H9 (cell line): ENCODE measurements around the gene RGS5. TPM values are rescaled to one million over a fixed set of nuclear protein-coding genes. Genes with fewer than 3 reads are reported as not detected.

ENCODE experiments used
- DNase-seq: peaks from one replicate; pipeline ENCODE4 v3.0.0-alpha.2; 2017
- H2AFZ ChIP-seq: one replicate; pipeline ENCODE4 v1.6.1; 2013; ENCODE audit warnings: mild to moderate bottlenecking, low read length, control low read depth, moderate library complexity
- H2AK5ac ChIP-seq: 2 replicates; pipeline ENCODE4 v1.6.1; 2013; ENCODE audit warnings: low read length, control low read depth, mixed read lengths; ENCODE audit not compliant: insufficient read length
- H2BK120ac ChIP-seq: one replicate; pipeline ENCODE4 v1.6.1; 2013; ENCODE audit warnings: low read depth, mild to moderate bottlenecking, low read length, control low read depth, inconsistent platforms; ENCODE audit not compliant: poor library complexity, severe bottlenecking
- H2BK12ac ChIP-seq: 2 replicates; pipeline ENCODE4 v1.6.1; 2013; ENCODE audit warnings: low read length, control low read depth, mixed read lengths, low read depth; ENCODE audit not compliant: insufficient read length
- H2BK15ac ChIP-seq: 2 replicates; pipeline ENCODE4 v1.6.1; 2013; ENCODE audit warnings: low read depth, low read length, control low read depth
- H2BK20ac ChIP-seq: one replicate; pipeline ENCODE4 v1.6.1; 2013; ENCODE audit warnings: low read depth, mild to moderate bottlenecking, low read length, control low read depth, inconsistent platforms; ENCODE audit not compliant: poor library complexity, severe bottlenecking
- H2BK5ac ChIP-seq: 2 replicates; pipeline ENCODE4 v1.6.1; 2013; ENCODE audit warnings: low read length, control low read depth, mixed read lengths; ENCODE audit not compliant: insufficient read length
- H3K14ac ChIP-seq: 2 replicates; pipeline ENCODE4 v1.6.1; 2013; ENCODE audit warnings: low read length, control low read depth; ENCODE audit not compliant: insufficient read depth
- H3K18ac ChIP-seq: 2 replicates; pipeline ENCODE4 v1.6.1; 2013; ENCODE audit warnings: low read depth, mild to moderate bottlenecking, mixed read lengths, low read length, control low read depth; ENCODE audit not compliant: insufficient read length
- H3K23ac ChIP-seq: 2 replicates; pipeline ENCODE4 v1.6.1; 2013; ENCODE audit warnings: low read length, control low read depth, mixed read lengths, low read depth; ENCODE audit not compliant: insufficient read length
- H3K23me2 ChIP-seq: 2 replicates; pipeline ENCODE4 v1.6.1; 2013; ENCODE audit warnings: low read depth, mild to moderate bottlenecking, mixed read lengths, low read length, control low read depth; ENCODE audit not compliant: insufficient read length, poor library complexity, severe bottlenecking
- H3K27ac ChIP-seq: 2 replicates; pipeline ENCODE4 v1.5.1; 2013; ENCODE audit warnings: low read length, control low read depth, mixed read lengths, low read depth; ENCODE audit not compliant: insufficient read length
- H3K27me3 ChIP-seq: 2 replicates; pipeline ENCODE4 v1.6.1; 2013; ENCODE audit warnings: low read length, control low read depth, inconsistent platforms; ENCODE audit not compliant: insufficient read depth
- H3K4ac ChIP-seq: 2 replicates; pipeline ENCODE4 v1.6.1; 2013; ENCODE audit warnings: low read depth, mild to moderate bottlenecking, control low read depth, inconsistent platforms, low read length, moderate library complexity
- H3K4me1 ChIP-seq: 2 replicates; pipeline ENCODE4 v1.6.1; 2013; ENCODE audit warnings: low read length, control low read depth, inconsistent platforms; ENCODE audit not compliant: insufficient read depth
- H3K4me2 ChIP-seq: 2 replicates; pipeline ENCODE4 v1.6.1; 2013; ENCODE audit warnings: low read length, control low read depth, mixed read lengths; ENCODE audit not compliant: insufficient read length, insufficient read depth
- H3K56ac ChIP-seq: 2 replicates; pipeline ENCODE4 v1.6.1; 2013; ENCODE audit warnings: low read depth, mild to moderate bottlenecking, mixed read lengths, low read length, control low read depth; ENCODE audit not compliant: insufficient read length
- H3K79me1 ChIP-seq: 2 replicates; pipeline ENCODE4 v1.6.1; 2013; ENCODE audit warnings: low read depth, mild to moderate bottlenecking, moderate library complexity, low read length, control low read depth, inconsistent platforms; ENCODE audit not compliant: insufficient read depth, poor library complexity, severe bottlenecking
- H3K79me2 ChIP-seq: 2 replicates; pipeline ENCODE4 v1.6.1; 2013; ENCODE audit warnings: low read length, control low read depth, inconsistent platforms; ENCODE audit not compliant: insufficient read depth
- H3K9ac ChIP-seq: 2 replicates; pipeline ENCODE4 v1.6.1; 2013; ENCODE audit warnings: low read length, control low read depth, mixed read lengths; ENCODE audit not compliant: insufficient read length; ENCODE audit errors: extremely low read depth
- H3K9me3 ChIP-seq: one replicate; pipeline ENCODE4 v1.6.1; 2013; ENCODE audit warnings: low read depth, low read length, inconsistent platforms; ENCODE audit not compliant: control insufficient read depth
- H3T11ph ChIP-seq: one replicate; pipeline ENCODE4 v1.6.1; 2013; ENCODE audit warnings: mild to moderate bottlenecking, low read length, control low read depth, inconsistent platforms
- H4K20me1 ChIP-seq: one replicate; pipeline ENCODE4 v1.6.1; 2013; ENCODE audit not compliant: control insufficient read depth, insufficient read length, insufficient read depth
- H4K5ac ChIP-seq: 2 replicates; pipeline ENCODE4 v1.6.1; 2013; ENCODE audit warnings: low read depth, mild to moderate bottlenecking, mixed read lengths, low read length, control low read depth; ENCODE audit not compliant: insufficient read length
- H4K8ac ChIP-seq: replicated peaks from 2 replicates; pipeline ENCODE4 v1.6.1; 2013; ENCODE audit warnings: low read length, control low read depth, mixed read lengths, low read depth; ENCODE audit not compliant: insufficient read length
- H4K91ac ChIP-seq: 2 replicates; pipeline ENCODE4 v1.6.1; 2013; ENCODE audit warnings: low read depth, mild to moderate bottlenecking, moderate library complexity, mixed read lengths, low read length, control low read depth; ENCODE audit not compliant: insufficient read length
- H3K27ac Mint-ChIP-seq, 3 experiments: 2 replicates in 2 of 3; 3 replicates in 1 of 3; pipeline ENCODE4 v1.8.0; 2020 to 2021; ENCODE audit warnings: mixed read lengths in 3 of 3, mild to moderate bottlenecking in 1 of 3, moderate library complexity in 1 of 3
- H3K27me3 Mint-ChIP-seq: 2 replicates; pipeline ENCODE4 v1.8.0; 2021; ENCODE audit warnings: low read depth, mild to moderate bottlenecking, moderate library complexity, mixed read lengths
- H3K36me3 Mint-ChIP-seq, 3 experiments: 2 replicates in 2 of 3; 3 replicates in 1 of 3; pipeline ENCODE4 v1.8.0; 2020 to 2021; ENCODE audit warnings: low read depth in 3 of 3, mixed read lengths in 3 of 3; ENCODE audit not compliant: insufficient read depth in 1 of 3
- H3K4me1 Mint-ChIP-seq, 2 experiments: 2 replicates each; pipeline ENCODE4 v1.8.0; 2020; ENCODE audit warnings: mixed read lengths in 2 of 2
- H3K4me3 Mint-ChIP-seq, 2 experiments: 2 replicates in 1 of 2; 3 replicates in 1 of 2; pipeline ENCODE4 v1.8.0; 2020 to 2021; ENCODE audit warnings: mild to moderate bottlenecking in 2 of 2, mixed read lengths in 2 of 2, moderate library complexity in 1 of 2
- H3K9me3 Mint-ChIP-seq, 2 experiments: 2 replicates in 1 of 2; 3 replicates in 1 of 2; pipeline ENCODE4 v1.8.0; 2020; ENCODE audit warnings: mild to moderate bottlenecking in 2 of 2, mixed read lengths in 2 of 2, moderate library complexity in 1 of 2
- WGBS: extraction: QIAGEN DNeasy Blood & Tissue Kit; methylation state at CpG from one replicate; pipeline ENCODE4 v1.1.7; 2013; ENCODE audit warnings: missing lambda C conversion rate, low lambda C conversion rate, mixed read lengths; ENCODE audit not compliant: insufficient read length; ENCODE audit errors: extremely low coverage; 5-methylcytosine and 5-hydroxymethylcytosine counted together
- total RNA-seq: library from RNA; stranded (reverse); gene quantifications from 2 replicates; pipeline ENCODE4 v1.2.1, GENCODE V29; 2021
- TF ChIP-seq, protein P1 (sequence below): fragments of 200-600 bp; sonication (generic); conservative IDR thresholded peaks from 3 replicates; pipeline ENCODE4 v1.8.0; 2021; ENCODE audit warnings: antibody characterized with exemption, mild to moderate bottlenecking

RGS5 gene
- total RNA-seq, 1 experiment from 2014 or later: 30.1 TPM

DNA sequence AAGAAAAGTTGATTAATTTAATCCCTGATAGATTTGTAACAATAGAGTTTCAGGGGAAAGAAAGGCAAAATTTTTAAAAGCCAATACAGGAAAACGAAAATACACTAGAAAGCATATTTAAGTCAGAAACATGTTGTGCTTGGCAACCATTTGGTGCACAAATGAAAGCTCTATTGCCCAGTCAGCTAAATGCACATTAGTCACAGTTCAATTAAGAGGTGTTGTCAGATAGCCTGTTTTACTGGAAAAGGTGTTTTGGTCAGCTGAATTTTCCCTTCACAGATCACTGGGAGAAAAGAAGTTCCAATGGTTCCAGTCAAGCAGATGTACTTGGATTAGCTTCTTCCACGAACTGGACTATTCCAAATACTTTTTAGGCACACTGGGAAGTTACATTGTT is 108.1 kb downstream of the RGS5 start:
- DNase-seq: no peak
- H2BK12ac ChIP-seq: no peak overlapping the region
- no peaks in the 10 kb centered on the region for H3K4me1 ChIP-seq
- no peak overlapping the region for H4K91ac ChIP-seq
- no peak overlapping the region for H3T11ph ChIP-seq
- no peak overlapping the region for H3K4me2 ChIP-seq
- H3K79me2 ChIP-seq: no peaks in the 10 kb centered on the region
- no peak overlapping the region for H2AK5ac ChIP-seq
- H2BK20ac ChIP-seq: no peak overlapping the region
- no peaks in the 10 kb centered on the region for H3K23me2 ChIP-seq
- H2BK5ac ChIP-seq: no peak overlapping the region
- no peaks in the 10 kb centered on the region for H3K79me1 ChIP-seq
- Mint-ChIP-seq H3K4me1 (no peaks in the 10 kb centered on the region), H3K4me3 (no peak overlapping the region), H3K36me3 (no peaks in the 10 kb centered on the region), H3K9me3 (no peaks in the 10 kb centered on the region), H3K27me3 (no peaks in the 10 kb centered on the region), H3K27ac (no peak overlapping the region)
- no peaks in the 10 kb centered on the region for H4K20me1 ChIP-seq
- H2AFZ ChIP-seq: no peak overlapping the region
- no peak overlapping the region for H4K5ac ChIP-seq
- no peak overlapping the region for H3K27ac ChIP-seq
- no peak overlapping the region for H2BK120ac ChIP-seq
- no peak overlapping the region for H3K4ac ChIP-seq
- no peak overlapping the region for H4K8ac ChIP-seq
- H2BK15ac ChIP-seq: no peak overlapping the region
- H3K9ac ChIP-seq: no peak overlapping the region
- H3K14ac ChIP-seq: no peak overlapping the region
- no peaks in the 10 kb centered on the region for H3K9me3 ChIP-seq
- WGBS: no CpG with 5 or more reads among the region's 2 CpGs
- TF ChIP-seq, protein P1, sequence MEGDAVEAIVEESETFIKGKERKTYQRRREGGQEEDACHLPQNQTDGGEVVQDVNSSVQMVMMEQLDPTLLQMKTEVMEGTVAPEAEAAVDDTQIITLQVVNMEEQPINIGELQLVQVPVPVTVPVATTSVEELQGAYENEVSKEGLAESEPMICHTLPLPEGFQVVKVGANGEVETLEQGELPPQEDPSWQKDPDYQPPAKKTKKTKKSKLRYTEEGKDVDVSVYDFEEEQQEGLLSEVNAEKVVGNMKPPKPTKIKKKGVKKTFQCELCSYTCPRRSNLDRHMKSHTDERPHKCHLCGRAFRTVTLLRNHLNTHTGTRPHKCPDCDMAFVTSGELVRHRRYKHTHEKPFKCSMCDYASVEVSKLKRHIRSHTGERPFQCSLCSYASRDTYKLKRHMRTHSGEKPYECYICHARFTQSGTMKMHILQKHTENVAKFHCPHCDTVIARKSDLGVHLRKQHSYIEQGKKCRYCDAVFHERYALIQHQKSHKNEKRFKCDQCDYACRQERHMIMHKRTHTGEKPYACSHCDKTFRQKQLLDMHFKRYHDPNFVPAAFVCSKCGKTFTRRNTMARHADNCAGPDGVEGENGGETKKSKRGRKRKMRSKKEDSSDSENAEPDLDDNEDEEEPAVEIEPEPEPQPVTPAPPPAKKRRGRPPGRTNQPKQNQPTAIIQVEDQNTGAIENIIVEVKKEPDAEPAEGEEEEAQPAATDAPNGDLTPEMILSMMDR: no peak
- H3K23ac ChIP-seq: no peak overlapping the region
- H3K18ac ChIP-seq: no peak overlapping the region
- no peaks in the 10 kb centered on the region for H3K27me3 ChIP-seq
- H3K56ac ChIP-seq: no peak overlapping the region
